ENCODE results near the gene VRK2. TPM values are rescaled to one million over a fixed set of nuclear protein-coding genes. Genes with fewer than 3 reads are reported as not detected.

VRK2 gene
- total RNA-seq, 1 donor from 2014 or later: 23.1 TPM

DNA sequence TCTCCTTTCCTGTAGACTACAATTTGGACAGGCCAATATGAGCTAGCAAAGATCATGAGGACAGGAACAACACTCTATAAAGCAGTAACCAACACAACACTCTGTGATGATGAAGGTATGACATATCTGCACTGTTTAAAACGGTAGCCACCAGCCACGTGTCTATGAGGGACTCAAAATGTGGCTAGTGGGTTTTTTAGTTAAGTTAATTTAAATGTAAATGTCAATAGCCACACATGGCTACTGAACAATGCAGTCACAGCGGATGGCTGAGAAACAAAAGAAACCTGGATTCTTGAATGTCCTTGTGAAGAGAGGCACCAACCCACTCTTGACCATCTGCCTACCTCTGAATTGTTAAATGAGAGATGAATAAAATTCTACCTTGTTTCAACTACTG is 160.6 kb downstream of the VRK2 start:
- H3K4me3 ChIP-seq: no peak overlapping the region
- H3K36me3 ChIP-seq: no peaks in the 10 kb centered on the region
- H3K4me1 ChIP-seq: peaks cover 3% of the 10 kb centered on the region
- intact Hi-C loops (cut with DNase I): no loop called here
- no peaks in the 10 kb centered on the region for H3K9me3 ChIP-seq
- TF ChIP-seq, protein P1, sequence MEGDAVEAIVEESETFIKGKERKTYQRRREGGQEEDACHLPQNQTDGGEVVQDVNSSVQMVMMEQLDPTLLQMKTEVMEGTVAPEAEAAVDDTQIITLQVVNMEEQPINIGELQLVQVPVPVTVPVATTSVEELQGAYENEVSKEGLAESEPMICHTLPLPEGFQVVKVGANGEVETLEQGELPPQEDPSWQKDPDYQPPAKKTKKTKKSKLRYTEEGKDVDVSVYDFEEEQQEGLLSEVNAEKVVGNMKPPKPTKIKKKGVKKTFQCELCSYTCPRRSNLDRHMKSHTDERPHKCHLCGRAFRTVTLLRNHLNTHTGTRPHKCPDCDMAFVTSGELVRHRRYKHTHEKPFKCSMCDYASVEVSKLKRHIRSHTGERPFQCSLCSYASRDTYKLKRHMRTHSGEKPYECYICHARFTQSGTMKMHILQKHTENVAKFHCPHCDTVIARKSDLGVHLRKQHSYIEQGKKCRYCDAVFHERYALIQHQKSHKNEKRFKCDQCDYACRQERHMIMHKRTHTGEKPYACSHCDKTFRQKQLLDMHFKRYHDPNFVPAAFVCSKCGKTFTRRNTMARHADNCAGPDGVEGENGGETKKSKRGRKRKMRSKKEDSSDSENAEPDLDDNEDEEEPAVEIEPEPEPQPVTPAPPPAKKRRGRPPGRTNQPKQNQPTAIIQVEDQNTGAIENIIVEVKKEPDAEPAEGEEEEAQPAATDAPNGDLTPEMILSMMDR (IDR thresholded peaks at IDR 0.05): no peak
- no peak for TF ChIP-seq POLR2AphosphoS5 (IDR thresholded peaks at IDR 0.05; ENCODE audit: insufficient read depth in 1 of 2, low read depth in 1 of 2)
- no peak for TF ChIP-seq POLR2A (IDR thresholded peaks at IDR 0.05)
- no peaks in the 10 kb centered on the region for H3K27me3 ChIP-seq
- H3K27ac ChIP-seq: no peak overlapping the region
- no peak for DNase-seq (ENCODE audit: extremely low spot score in 2 of 2)

Other genes starting within 250 kb of the VRK2 start
- 23.3 TPM for gene FANCL, start 194.5 kb downstream of the VRK2 start, total RNA-seq